ENCODE measurements around the gene DGKH. TPM values are rescaled to one million over a fixed set of nuclear protein-coding genes. Genes with fewer than 3 reads are reported as not detected.

Gene DGKH
- total and polyA plus RNA-seq, 9 of the 15 experiments (the other 6 are each of a cell fraction or from before 2014, with no cell fraction given), result 0.38 to 4.4 (median 3.1) TPM

DNA sequence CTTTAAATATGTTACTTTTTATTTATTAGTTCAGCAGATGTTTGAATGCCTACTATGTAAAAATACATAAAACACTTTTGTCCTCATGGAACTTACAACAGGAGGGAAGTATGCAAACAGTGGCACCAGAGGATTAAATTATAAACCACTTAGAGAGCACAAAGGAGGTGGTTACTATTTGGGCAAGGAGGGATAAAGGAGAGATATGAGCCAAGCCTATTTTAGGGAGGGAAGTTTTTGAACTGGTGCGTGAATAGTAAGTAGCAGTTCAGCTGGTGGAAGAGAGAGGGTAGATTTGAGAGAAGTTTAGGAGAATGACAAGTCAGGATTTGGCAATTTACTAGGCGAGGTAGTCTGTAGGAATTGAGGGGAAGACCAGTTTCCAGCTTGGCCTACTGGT, 232.1 kb downstream of the DGKH start:
- ChIA-PET CTCF (ENCODE audit: low intra/inter-chr PET ratio) (no interaction called here), POLR2A (interaction anchor here (0.8 to 1.3 kb wide), 2 partner anchors 22 to 46 kb away, joined by 3 read pairs; no protein-coding TSS in a partner anchor)
- ATAC-seq (peak; percentile 4; the same call in 2 of the 3 replicates), FAIRE-seq (no peak), DNase-seq (ENCODE audit: extremely low read depth in 1 of 4, low spot score in 3 of 4) (no peak)
- peaks cover 100% of the 10 kb centered on the region for H3K79me2 ChIP-seq (ENCODE audit: control insufficient read depth, insufficient read depth, low read length)
- H3K36me3 ChIP-seq (ENCODE audit: control insufficient read depth, insufficient read depth, low read length), result peaks cover 6% of the 10 kb centered on the region; the same call in 2 of the 3 replicates
- peak overlapping the region; percentile 22 for H3K4me2 ChIP-seq (ENCODE audit: insufficient read depth, low read length)
- peaks cover 4% of the 10 kb centered on the region; the same call in 1 of the 2 replicates for H4K20me1 ChIP-seq (replicated peaks; ENCODE audit: control insufficient read depth, insufficient read depth, low read length)
- 14% methylated on average over 2 of the region's 2 CpGs for WGBS (ENCODE audit: insufficient coverage, low coverage, missing lambda C conversion rate)
- peaks cover 8 to 26% of the 10 kb centered on the region in 2 experiments for H3K4me1 ChIP-seq (replicated peaks in 1 of 2; ENCODE audit: control insufficient read depth in 2 of 2, insufficient read depth in 2 of 2, low read length in 2 of 2)
- intact Hi-C loops (cut with micrococcal nuclease), result no loop called here
- in situ Hi-C loops (cut with MboI), result no loop called here
- TF ChIP-seq RBM15 (IDR thresholded peaks at IDR 0.05; ENCODE audit: insufficient read depth, low read length), result no peak
- TF ChIP-seq ZNF316 (IDR thresholded peaks at IDR 0.05), result no peak
- peak; percentile 42; the same call in 1 of the 2 replicates for TF ChIP-seq POLR2A (conservative IDR thresholded peaks at IDR 0.05)
- TF ChIP-seq ZNF766 (CRISPR knock-in tag; conservative IDR thresholded peaks at IDR 0.05), result no peak
- no peak for TF ChIP-seq DACH1 (IDR thresholded peaks at IDR 0.05; ENCODE audit: partially characterized antibody)
- TF ChIP-seq ZNF407 (IDR thresholded peaks at IDR 0.05; ENCODE audit: low read depth), result no peak
- TF ChIP-seq HMBOX1 (IDR thresholded peaks at IDR 0.05), result peak; percentile 68
- peak; percentile 31 for TF ChIP-seq TBP (optimal IDR thresholded peaks at IDR 0.05; ENCODE audit: low read depth, low read length)
- TF ChIP-seq ZNF695 (CRISPR knock-in tag; IDR thresholded peaks at IDR 0.05), result no peak
- TF ChIP-seq KAT8 (IDR thresholded peaks at IDR 0.05; ENCODE audit: low read depth), result no peak
- no peak for TF ChIP-seq KLF6 (CRISPR knock-in tag; IDR thresholded peaks at IDR 0.05; ENCODE audit: borderline replicate concordance)
- TF ChIP-seq ZC3H8 (IDR thresholded peaks at IDR 0.05), result no peak
- no peak overlapping the region for H3K4me3 ChIP-seq
- BruUV-seq (replicated peaks), result no TSS peak
- no peaks in the 10 kb centered on the region for H3K9me1 ChIP-seq (ENCODE audit: control insufficient read depth, insufficient read depth, low read length)
- no peak overlapping the region for H2AFZ ChIP-seq (ENCODE audit: low read depth, low read length)
- H3K9ac ChIP-seq (ENCODE audit: insufficient read depth in 1 of 2, low read depth in 2 of 2, low read length in 2 of 2), result peak overlapping the region in 1 of 2 experiments; percentile 45; a peak in 1 of 4 replicates
- H3K27ac ChIP-seq (ENCODE audit: extremely low read depth, low read depth, low read length), result no peak overlapping the region; the same call in 2 of the 3 replicates
- no peaks in the 10 kb centered on the region for H3K27me3 ChIP-seq (ENCODE audit: control insufficient read depth in 2 of 2, insufficient read depth in 2 of 2, low read length in 2 of 2)
- H3K9me3 ChIP-seq (replicated peaks; ENCODE audit: control insufficient read depth, insufficient read depth, low read depth, low read length), result no peaks in the 10 kb centered on the region

All from K562 (cell line).